LNCaP clone FGC (cell line): Measurements from ENCODE around the gene OR2G2.

ENCODE experiments used
- DNase-seq: peaks from one replicate; pipeline ENCODE4 v3.0.0-alpha.2; 2011; ENCODE audit warnings: low read depth
- H3K4me3 ChIP-seq: 2 replicates; pipeline ENCODE4 v1.5.1; 2011; ENCODE audit warnings: mild to moderate bottlenecking, low read depth, low read length, control low read depth
- TF ChIP-seq, protein P1 (sequence below): IDR thresholded peaks from 2 replicates; pipeline ENCODE4 v1.5.1; 2012; ENCODE audit warnings: mild to moderate bottlenecking; ENCODE audit not compliant: control insufficient read depth, insufficient read depth; ENCODE audit errors: extremely low read depth

Gene OR2G2

GRCh38 chr1:247574664-247575063 lies 13.5 kb upstream of the OR2G2 start:
- H3K4me3 ChIP-seq, result no peak overlapping the region
- TF ChIP-seq, protein P1, sequence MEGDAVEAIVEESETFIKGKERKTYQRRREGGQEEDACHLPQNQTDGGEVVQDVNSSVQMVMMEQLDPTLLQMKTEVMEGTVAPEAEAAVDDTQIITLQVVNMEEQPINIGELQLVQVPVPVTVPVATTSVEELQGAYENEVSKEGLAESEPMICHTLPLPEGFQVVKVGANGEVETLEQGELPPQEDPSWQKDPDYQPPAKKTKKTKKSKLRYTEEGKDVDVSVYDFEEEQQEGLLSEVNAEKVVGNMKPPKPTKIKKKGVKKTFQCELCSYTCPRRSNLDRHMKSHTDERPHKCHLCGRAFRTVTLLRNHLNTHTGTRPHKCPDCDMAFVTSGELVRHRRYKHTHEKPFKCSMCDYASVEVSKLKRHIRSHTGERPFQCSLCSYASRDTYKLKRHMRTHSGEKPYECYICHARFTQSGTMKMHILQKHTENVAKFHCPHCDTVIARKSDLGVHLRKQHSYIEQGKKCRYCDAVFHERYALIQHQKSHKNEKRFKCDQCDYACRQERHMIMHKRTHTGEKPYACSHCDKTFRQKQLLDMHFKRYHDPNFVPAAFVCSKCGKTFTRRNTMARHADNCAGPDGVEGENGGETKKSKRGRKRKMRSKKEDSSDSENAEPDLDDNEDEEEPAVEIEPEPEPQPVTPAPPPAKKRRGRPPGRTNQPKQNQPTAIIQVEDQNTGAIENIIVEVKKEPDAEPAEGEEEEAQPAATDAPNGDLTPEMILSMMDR, result no peak
- no peak for DNase-seq

DNA sequence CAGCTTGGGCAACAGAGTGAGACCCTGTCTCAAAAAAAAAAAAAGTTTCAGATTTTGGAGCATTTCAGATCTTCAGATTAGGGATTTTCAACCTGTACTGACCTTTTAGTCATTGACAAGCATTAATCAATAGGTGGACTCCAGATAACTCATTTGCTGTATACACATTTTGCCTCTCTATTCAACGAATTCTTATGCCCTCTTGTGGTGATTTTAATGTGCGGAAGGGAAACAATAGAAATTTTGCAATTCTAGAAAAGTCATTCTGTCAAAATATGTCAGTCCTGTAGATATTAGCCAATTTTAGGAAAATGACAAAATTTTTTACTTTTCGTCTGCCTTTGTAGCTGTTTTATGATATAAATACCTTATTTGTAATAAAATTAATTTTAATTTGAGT lies 11.6 kb upstream of the OR2G2 start:
- no peak for DNase-seq
- H3K4me3 ChIP-seq, result no peak overlapping the region
- TF ChIP-seq, protein P1, result peak; percentile 35; the same call in 1 of the 2 replicates

DNA sequence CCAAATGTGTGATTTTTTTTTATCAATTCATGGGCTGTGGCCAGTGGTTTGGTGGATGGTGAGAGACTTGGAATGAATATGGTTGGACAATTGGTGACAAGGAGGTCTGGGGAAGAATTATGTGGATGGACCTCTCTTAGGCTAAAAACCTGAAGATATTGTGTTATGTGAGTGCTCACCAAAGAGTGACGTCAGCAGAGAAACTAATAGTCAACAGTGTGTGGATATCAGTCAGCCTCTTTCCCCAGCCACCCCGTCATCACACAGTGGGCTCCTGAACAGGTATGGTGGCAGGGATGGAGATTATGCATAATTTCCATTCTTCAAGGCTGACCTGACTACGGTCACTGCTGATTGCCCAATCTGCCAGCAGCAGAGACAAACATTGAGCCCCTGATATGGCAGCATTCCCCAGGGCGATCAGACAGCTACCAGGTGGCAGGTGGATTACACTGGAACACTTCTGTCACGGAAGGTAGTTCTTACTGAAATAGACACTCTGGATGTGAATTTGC lies 9.2 kb upstream of the OR2G2 start:
- TF ChIP-seq, protein P1, result no peak
- H3K4me3 ChIP-seq, result no peak overlapping the region
- DNase-seq, result no peak

- H3K4me3 ChIP-seq, result no peak within 1 kb of the TSS
- no peak for DNase-seq
- TF ChIP-seq, protein P1, result no peak
Measured at GRCh38 chr1:247605286-247605685, 17.1 kb downstream of the OR2G2 start, which contains the start of gene OR2G3. Gene OR2G3 (plus strand): TSS chr1:247605586. CDS start chr1:247605586, 0 bp downstream.

DNA sequence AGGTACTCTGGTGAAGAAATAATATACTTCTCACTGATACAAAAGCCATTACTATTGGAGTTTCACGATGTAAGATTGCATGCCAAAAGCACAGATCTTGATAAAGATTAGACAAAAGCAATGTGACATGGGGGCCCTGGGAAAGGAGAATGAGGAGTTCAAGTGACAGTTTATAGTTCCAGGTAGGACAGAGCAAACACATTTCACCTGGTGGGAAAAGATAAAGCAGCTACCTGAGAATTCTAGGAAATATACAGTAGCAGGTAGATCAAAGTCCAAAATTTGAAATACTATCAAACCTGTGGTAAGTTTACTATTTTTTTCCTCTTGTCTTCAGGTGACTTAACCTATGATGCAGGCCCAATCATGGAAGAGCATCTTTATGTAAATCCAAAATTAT lies 25.2 kb downstream of the OR2G2 start:
- TF ChIP-seq, protein P1, result no peak
- DNase-seq, result no peak
- H3K4me3 ChIP-seq, result no peak overlapping the region

DNA sequence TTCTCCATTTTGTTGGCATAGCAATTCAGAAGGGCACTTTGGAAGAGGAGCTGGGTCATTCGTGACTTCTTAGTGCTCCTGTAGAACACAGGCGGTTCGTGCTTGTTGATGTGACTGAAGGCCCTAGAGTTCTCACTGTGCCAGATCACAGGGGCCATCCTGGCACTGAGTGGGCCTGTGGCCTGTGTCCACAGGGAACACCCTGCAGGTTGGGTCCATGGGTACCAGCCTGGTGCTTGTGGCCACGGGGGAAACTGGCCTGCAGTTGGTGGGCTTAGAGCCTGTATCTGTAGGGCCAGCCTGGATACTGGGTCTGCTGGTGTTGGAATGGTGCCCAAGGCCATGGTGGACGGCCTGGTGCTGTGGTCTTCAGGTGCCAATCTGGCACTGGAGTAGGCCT lies 26.5 kb downstream of the OR2G2 start:
- no peak overlapping the region for H3K4me3 ChIP-seq
- no peak for DNase-seq
- TF ChIP-seq, protein P1, result no peak

- TF ChIP-seq, protein P1, result no peak
- DNase-seq, result peak; percentile 15
- no peak overlapping the region for H3K4me3 ChIP-seq
Measured at GRCh38 chr1:247627951-247628350, 39.8 kb downstream of the OR2G2 start.
